Activated naive CD4-positive, alpha-beta T cell treated with anti-CD3 and anti-CD28 coated beads, Interleukin-2, amount 10 ng/mL, durations not matched to agents 7 days and 5 days (primary cell): Measurements from ENCODE around the gene PLEKHA6.

ENCODE experiments used
- CTCF ChIA-PET: fragments of 350-600 bp; sonication (Branson Sonifier 250); formaldehyde crosslinking; loops from one replicate; lab custom pipeline; 2021; ENCODE audit warnings: antibody characterized with exemption; lab: Charles Lee
- DNase-seq: peaks from one replicate; pipeline ENCODE4 v3.0.0-alpha.2; 2020
- H3K27ac Mint-ChIP-seq: one replicate; pipeline ENCODE4 v1.8.0; 2021; ENCODE audit warnings: mild to moderate bottlenecking, moderate library complexity, mixed read lengths
- H3K27me3 Mint-ChIP-seq: one replicate; pipeline ENCODE4 v1.8.0; 2021; ENCODE audit warnings: mild to moderate bottlenecking, mixed read lengths
- H3K36me3 Mint-ChIP-seq: one replicate; pipeline ENCODE4 v1.8.0; 2021; ENCODE audit warnings: mixed read lengths
- H3K4me1 Mint-ChIP-seq: one replicate; pipeline ENCODE4 v1.8.0; 2021; ENCODE audit warnings: mixed read lengths
- H3K4me3 Mint-ChIP-seq: one replicate; pipeline ENCODE4 v1.8.0; 2021; ENCODE audit warnings: mild to moderate bottlenecking, moderate library complexity, mixed read lengths
- H3K9me3 Mint-ChIP-seq: one replicate; pipeline ENCODE4 v1.8.0; 2021; ENCODE audit warnings: mixed read lengths

The PLEKHA6 gene

GRCh38 chr1:204357551-204358490 is 1.9 kb downstream of the PLEKHA6 start:
- H3K4me1 Mint-ChIP-seq, result no peaks in the 10 kb centered on the region
- H3K4me3 Mint-ChIP-seq, result no peak overlapping the region
- H3K9me3 Mint-ChIP-seq, result no peaks in the 10 kb centered on the region
- H3K27ac Mint-ChIP-seq, result no peak overlapping the region
- no peak for DNase-seq
- CTCF ChIA-PET, result interaction anchor here (0.8 to 1.8 kb wide), 3 partner anchors 9 to 195 kb away, joined by 3 to 7 read pairs (median 4); no protein-coding TSS in a partner anchor
- peaks cover 60% of the 10 kb centered on the region for H3K27me3 Mint-ChIP-seq
- H3K36me3 Mint-ChIP-seq, result no peaks in the 10 kb centered on the region

- Mint-ChIP-seq H3K4me3 (no peak overlapping the region), H3K4me1 (no peaks in the 10 kb centered on the region), H3K27ac (no peak overlapping the region), H3K36me3 (no peaks in the 10 kb centered on the region), H3K9me3 (no peaks in the 10 kb centered on the region), H3K27me3 (peaks cover 52% of the 10 kb centered on the region)
- CTCF ChIA-PET, result interaction anchor here (1.0 to 1.8 kb wide), 2 partner anchors 99 to 194 kb away, joined by 3 to 7 read pairs; no protein-coding TSS in a partner anchor
- DNase-seq, result no peak
Measured at GRCh38 chr1:204356997-204357396, 2.7 kb downstream of the PLEKHA6 start.

- Mint-ChIP-seq H3K4me1 (no peaks in the 10 kb centered on the region), H3K9me3 (no peaks in the 10 kb centered on the region), H3K36me3 (no peaks in the 10 kb centered on the region), H3K27ac (no peak overlapping the region), H3K27me3 (peaks cover 41% of the 10 kb centered on the region), H3K4me3 (no peak overlapping the region)
- DNase-seq, result no peak
- CTCF ChIA-PET, result no interaction called here
Measured at GRCh38 chr1:204355913-204356312, 3.8 kb downstream of the PLEKHA6 start.

- no peak overlapping the region for H3K4me3 Mint-ChIP-seq
- H3K27ac Mint-ChIP-seq, result no peak overlapping the region
- no peaks in the 10 kb centered on the region for H3K4me1 Mint-ChIP-seq
- no peaks in the 10 kb centered on the region for H3K9me3 Mint-ChIP-seq
- DNase-seq, result no peak
- H3K27me3 Mint-ChIP-seq, result peaks cover 28% of the 10 kb centered on the region
- H3K36me3 Mint-ChIP-seq, result no peaks in the 10 kb centered on the region
- CTCF ChIA-PET, result interaction anchor here (1.5 kb wide), 1 partner anchor 148 kb away, joined by 4 read pairs; no protein-coding TSS in a partner anchor
Measured at GRCh38 chr1:204354579-204354978, 5.2 kb downstream of the PLEKHA6 start.

- no peaks in the 10 kb centered on the region for H3K4me1 Mint-ChIP-seq
- DNase-seq, result no peak
- CTCF ChIA-PET, result interaction anchor here (1.5 kb wide), 1 partner anchor 147 kb away, joined by 4 read pairs; no protein-coding TSS in a partner anchor
- H3K36me3 Mint-ChIP-seq, result no peaks in the 10 kb centered on the region
- peaks cover 16% of the 10 kb centered on the region for H3K27me3 Mint-ChIP-seq
- no peaks in the 10 kb centered on the region for H3K9me3 Mint-ChIP-seq
- H3K27ac Mint-ChIP-seq, result no peak overlapping the region
- H3K4me3 Mint-ChIP-seq, result no peak overlapping the region
Measured at GRCh38 chr1:204353213-204353910, 6.4 kb downstream of the PLEKHA6 start.

- Mint-ChIP-seq H3K9me3 (no peaks in the 10 kb centered on the region), H3K36me3 (no peaks in the 10 kb centered on the region), H3K27ac (no peak overlapping the region), H3K27me3 (peaks cover 13% of the 10 kb centered on the region), H3K4me1 (no peaks in the 10 kb centered on the region), H3K4me3 (no peak overlapping the region)
- DNase-seq, result no peak
- CTCF ChIA-PET, result interaction anchor here (1.0 kb wide), 2 partner anchors 137 to 188 kb away, joined by 3 to 4 read pairs; partner anchors contain the start of gene GOLT1A
Measured at GRCh38 chr1:204350857-204351573, 8.7 kb downstream of the PLEKHA6 start.

GRCh38 chr1:204350312-204350711 is 9.4 kb downstream of the PLEKHA6 start:
- H3K27ac Mint-ChIP-seq, result no peak overlapping the region
- no peak for DNase-seq
- CTCF ChIA-PET, result interaction anchor here (0.9 to 1.0 kb wide), 3 partner anchors 13 to 187 kb away, joined by 3 to 5 read pairs (median 4); partner anchors contain the start of gene GOLT1A
- H3K4me1 Mint-ChIP-seq, result no peaks in the 10 kb centered on the region
- no peaks in the 10 kb centered on the region for H3K9me3 Mint-ChIP-seq
- H3K27me3 Mint-ChIP-seq, result peaks cover 18% of the 10 kb centered on the region
- H3K36me3 Mint-ChIP-seq, result no peaks in the 10 kb centered on the region
- H3K4me3 Mint-ChIP-seq, result no peak overlapping the region

- Mint-ChIP-seq H3K9me3 (no peaks in the 10 kb centered on the region), H3K27me3 (peaks cover 15% of the 10 kb centered on the region), H3K27ac (no peak overlapping the region), H3K4me1 (no peaks in the 10 kb centered on the region), H3K36me3 (no peaks in the 10 kb centered on the region), H3K4me3 (no peak overlapping the region)
- no peak for DNase-seq
- CTCF ChIA-PET, result interaction anchor here (0.9 kb wide), 1 partner anchor 14 kb away, joined by 5 read pairs; no protein-coding TSS in a partner anchor
Measured at GRCh38 chr1:204349602-204350001, 10.1 kb downstream of the PLEKHA6 start.

GRCh38 chr1:204348722-204349121 is 11.0 kb downstream of the PLEKHA6 start:
- H3K27me3 Mint-ChIP-seq, result peaks cover 15% of the 10 kb centered on the region
- H3K9me3 Mint-ChIP-seq, result no peaks in the 10 kb centered on the region
- no peaks in the 10 kb centered on the region for H3K4me1 Mint-ChIP-seq
- H3K4me3 Mint-ChIP-seq, result no peak overlapping the region
- DNase-seq, result no peak
- CTCF ChIA-PET, result no interaction called here
- H3K36me3 Mint-ChIP-seq, result no peaks in the 10 kb centered on the region
- H3K27ac Mint-ChIP-seq, result no peak overlapping the region

GRCh38 chr1:204348242-204348641 is 11.5 kb downstream of the PLEKHA6 start:
- peaks cover 15% of the 10 kb centered on the region for H3K27me3 Mint-ChIP-seq
- CTCF ChIA-PET, result no interaction called here
- H3K36me3 Mint-ChIP-seq, result no peaks in the 10 kb centered on the region
- DNase-seq, result no peak
- H3K27ac Mint-ChIP-seq, result no peak overlapping the region
- no peaks in the 10 kb centered on the region for H3K4me1 Mint-ChIP-seq
- H3K9me3 Mint-ChIP-seq, result no peaks in the 10 kb centered on the region
- no peak overlapping the region for H3K4me3 Mint-ChIP-seq

GRCh38 chr1:204345941-204346645 is 13.6 kb downstream of the PLEKHA6 start:
- CTCF ChIA-PET, result interaction anchor here (1.1 kb wide), 1 partner anchor 140 kb away, joined by 3 read pairs; no protein-coding TSS in a partner anchor
- Mint-ChIP-seq H3K36me3 (no peaks in the 10 kb centered on the region), H3K27me3 (peaks cover 18% of the 10 kb centered on the region), H3K4me1 (no peaks in the 10 kb centered on the region), H3K27ac (no peak overlapping the region), H3K9me3 (no peaks in the 10 kb centered on the region), H3K4me3 (no peak overlapping the region)
- no peak for DNase-seq

- CTCF ChIA-PET, result interaction anchor here (1.1 kb wide), 1 partner anchor 139 kb away, joined by 3 read pairs; no protein-coding TSS in a partner anchor
Measured at GRCh38 chr1:204345438-204345841, 14.3 kb downstream of the PLEKHA6 start.

More at GRCh38 chr1:204345438-204345841, 14.3 kb downstream of the PLEKHA6 start:
- Mint-ChIP-seq H3K9me3 (no peaks in the 10 kb centered on the region), H3K4me1 (no peaks in the 10 kb centered on the region), H3K4me3 (no peak overlapping the region), H3K27me3 (peaks cover 25% of the 10 kb centered on the region), H3K36me3 (no peaks in the 10 kb centered on the region), H3K27ac (no peak overlapping the region)
- DNase-seq, result no peak
